SU-DHL-6 (cell line): ENCODE data around the gene CLCA1.

ENCODE experiments used
- H2AFZ ChIP-seq: fragments of 200-600 bp; sonication (generic); 2 replicates; pipeline ENCODE4 v1.6.1; 2014; ENCODE audit warnings: low read depth, mild to moderate bottlenecking, moderate library complexity, mixed read lengths, antibody characterized with exemption, low read length; ENCODE audit not compliant: severe bottlenecking
- H3F3A ChIP-seq: fragments of 200-600 bp; shearing (Covaris generic); 2 replicates; pipeline ENCODE4 v1.6.0; 2016; ENCODE audit warnings: antibody characterized with exemption, mild to moderate bottlenecking; ENCODE audit not compliant: insufficient read depth
- H3K27ac ChIP-seq: fragments of 200-600 bp; sonication (generic); 2 replicates; pipeline ENCODE4 v1.5.1; 2016; ENCODE audit warnings: low read depth, mild to moderate bottlenecking, low read length, moderate library complexity, mixed read lengths
- H3K27me3 ChIP-seq: fragments of 200-600 bp; sonication (generic), shearing (Covaris generic); 2 replicates; pipeline ENCODE4 v1.6.0; 2014; ENCODE audit warnings: mild to moderate bottlenecking, low read length
- H3K36me3 ChIP-seq: fragments of 200-600 bp; sonication (generic); 2 replicates; pipeline ENCODE4 v1.6.1; 2014; ENCODE audit warnings: mild to moderate bottlenecking, low read length, mixed read lengths
- H3K4me2 ChIP-seq: fragments of 300-600, 200-600 bp; shearing (Covaris generic), sonication (generic); 2 replicates; pipeline ENCODE4 v1.6.0; 2014; ENCODE audit warnings: low read length, low read depth, mild to moderate bottlenecking; ENCODE audit not compliant: poor library complexity, severe bottlenecking
- H3K4me3 ChIP-seq: fragments of 200-600 bp; sonication (generic); 2 replicates; pipeline ENCODE4 v1.5.1; 2014; ENCODE audit warnings: antibody characterized with exemption, low read length, mild to moderate bottlenecking, mixed read lengths; ENCODE audit not compliant: insufficient read depth, poor library complexity, severe bottlenecking
- H3K79me2 ChIP-seq: fragments of 200-600 bp; sonication (generic); 2 replicates; pipeline ENCODE4 v1.6.1; 2014; ENCODE audit warnings: mild to moderate bottlenecking, low read length, moderate library complexity; ENCODE audit not compliant: insufficient read depth
- H3K9ac ChIP-seq: fragments of 200-600 bp; sonication (generic); 2 replicates; pipeline ENCODE4 v1.7.0; 2014; ENCODE audit warnings: mild to moderate bottlenecking, low read length
- H3K9me2 ChIP-seq: fragments of 200-600 bp; sonication (generic); replicated peaks from 2 replicates; pipeline ENCODE4 v1.6.1; 2014; ENCODE audit warnings: low read length; ENCODE audit not compliant: insufficient read depth
- H3K9me3 ChIP-seq: fragments of 200-600 bp; sonication (generic); 2 replicates; pipeline ENCODE4 v1.6.1; 2014; ENCODE audit warnings: low read length, mixed read lengths; ENCODE audit not compliant: insufficient read depth
- H4K20me1 ChIP-seq: fragments of 200-600 bp; sonication (generic); 2 replicates; pipeline ENCODE4 v1.6.1; 2014; ENCODE audit warnings: low read depth, mild to moderate bottlenecking, antibody characterized with exemption, low read length, moderate library complexity, mixed read lengths
- EZH2phosphoT487 ChIP-seq: fragments of 200-600 bp; sonication (generic), shearing (Covaris generic); conservative IDR thresholded peaks from 2 replicates; pipeline ENCODE4 v1.6.1; 2018; ENCODE audit warnings: mild to moderate bottlenecking, antibody characterized with exemption, low read length, moderate library complexity, mixed read lengths
- TF ChIP-seq, protein P1 (sequence below): fragments of 200-600 bp; sonication (generic); IDR thresholded peaks from one replicate; pipeline ENCODE4 v1.5.1; 2017; ENCODE audit warnings: antibody characterized with exemption, mild to moderate bottlenecking, low read length, moderate library complexity; ENCODE audit not compliant: insufficient read depth, poor library complexity, severe bottlenecking

CLCA1 gene, protein sequence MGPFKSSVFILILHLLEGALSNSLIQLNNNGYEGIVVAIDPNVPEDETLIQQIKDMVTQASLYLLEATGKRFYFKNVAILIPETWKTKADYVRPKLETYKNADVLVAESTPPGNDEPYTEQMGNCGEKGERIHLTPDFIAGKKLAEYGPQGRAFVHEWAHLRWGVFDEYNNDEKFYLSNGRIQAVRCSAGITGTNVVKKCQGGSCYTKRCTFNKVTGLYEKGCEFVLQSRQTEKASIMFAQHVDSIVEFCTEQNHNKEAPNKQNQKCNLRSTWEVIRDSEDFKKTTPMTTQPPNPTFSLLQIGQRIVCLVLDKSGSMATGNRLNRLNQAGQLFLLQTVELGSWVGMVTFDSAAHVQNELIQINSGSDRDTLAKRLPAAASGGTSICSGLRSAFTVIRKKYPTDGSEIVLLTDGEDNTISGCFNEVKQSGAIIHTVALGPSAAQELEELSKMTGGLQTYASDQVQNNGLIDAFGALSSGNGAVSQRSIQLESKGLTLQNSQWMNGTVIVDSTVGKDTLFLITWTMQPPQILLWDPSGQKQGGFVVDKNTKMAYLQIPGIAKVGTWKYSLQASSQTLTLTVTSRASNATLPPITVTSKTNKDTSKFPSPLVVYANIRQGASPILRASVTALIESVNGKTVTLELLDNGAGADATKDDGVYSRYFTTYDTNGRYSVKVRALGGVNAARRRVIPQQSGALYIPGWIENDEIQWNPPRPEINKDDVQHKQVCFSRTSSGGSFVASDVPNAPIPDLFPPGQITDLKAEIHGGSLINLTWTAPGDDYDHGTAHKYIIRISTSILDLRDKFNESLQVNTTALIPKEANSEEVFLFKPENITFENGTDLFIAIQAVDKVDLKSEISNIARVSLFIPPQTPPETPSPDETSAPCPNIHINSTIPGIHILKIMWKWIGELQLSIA

DNA sequence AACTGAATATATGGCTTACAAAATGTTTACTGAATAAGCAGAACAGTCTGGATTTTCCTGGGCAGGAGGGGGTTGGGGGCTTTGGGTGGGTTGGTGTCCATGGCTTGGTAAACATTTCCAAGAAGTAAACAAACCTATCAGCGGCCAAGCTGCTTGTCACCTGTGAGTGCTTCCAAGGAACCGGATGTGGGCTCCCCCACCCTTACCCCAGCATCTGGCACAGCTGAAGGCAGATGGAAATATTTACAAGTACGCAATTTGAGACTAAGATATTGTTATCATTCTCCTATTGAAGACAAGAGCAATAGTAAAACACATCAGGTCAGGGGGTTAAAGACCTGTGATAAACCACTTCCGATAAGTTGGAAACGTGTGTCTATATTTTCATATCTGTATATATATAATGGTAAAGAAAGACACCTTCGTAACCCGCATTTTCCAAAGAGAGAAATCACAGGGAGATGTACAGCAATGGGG lies at the start of gene CLCA1:
TSS of gene CLCA1 (plus strand) at position 427 of the 477 bp plus-strand sequence. CDS start at position 472, 45 bp downstream.
- no peaks in the 10 kb centered on the region for H4K20me1 ChIP-seq
- H3K4me3 ChIP-seq, result no peak within 1 kb of the TSS
- H3K9ac ChIP-seq, result no peak within 1 kb of the TSS
- H2AFZ ChIP-seq, result no peak within 1 kb of the TSS
- H3K27me3 ChIP-seq, result no peaks in the 10 kb centered on the region
- H3F3A ChIP-seq, result no peaks in the 10 kb centered on the region
- H3K36me3 ChIP-seq, result no peaks in the 10 kb centered on the region
- H3K79me2 ChIP-seq, result no peaks in the 10 kb centered on the region
- no peak for TF ChIP-seq EZH2phosphoT487
- TF ChIP-seq, protein P1, sequence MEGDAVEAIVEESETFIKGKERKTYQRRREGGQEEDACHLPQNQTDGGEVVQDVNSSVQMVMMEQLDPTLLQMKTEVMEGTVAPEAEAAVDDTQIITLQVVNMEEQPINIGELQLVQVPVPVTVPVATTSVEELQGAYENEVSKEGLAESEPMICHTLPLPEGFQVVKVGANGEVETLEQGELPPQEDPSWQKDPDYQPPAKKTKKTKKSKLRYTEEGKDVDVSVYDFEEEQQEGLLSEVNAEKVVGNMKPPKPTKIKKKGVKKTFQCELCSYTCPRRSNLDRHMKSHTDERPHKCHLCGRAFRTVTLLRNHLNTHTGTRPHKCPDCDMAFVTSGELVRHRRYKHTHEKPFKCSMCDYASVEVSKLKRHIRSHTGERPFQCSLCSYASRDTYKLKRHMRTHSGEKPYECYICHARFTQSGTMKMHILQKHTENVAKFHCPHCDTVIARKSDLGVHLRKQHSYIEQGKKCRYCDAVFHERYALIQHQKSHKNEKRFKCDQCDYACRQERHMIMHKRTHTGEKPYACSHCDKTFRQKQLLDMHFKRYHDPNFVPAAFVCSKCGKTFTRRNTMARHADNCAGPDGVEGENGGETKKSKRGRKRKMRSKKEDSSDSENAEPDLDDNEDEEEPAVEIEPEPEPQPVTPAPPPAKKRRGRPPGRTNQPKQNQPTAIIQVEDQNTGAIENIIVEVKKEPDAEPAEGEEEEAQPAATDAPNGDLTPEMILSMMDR, result no peak
- no peaks in the 10 kb centered on the region for H3K9me2 ChIP-seq
- H3K4me2 ChIP-seq, result no peak within 1 kb of the TSS
- no peak within 1 kb of the TSS for H3K27ac ChIP-seq
- no peaks in the 10 kb centered on the region for H3K9me3 ChIP-seq

DNA sequence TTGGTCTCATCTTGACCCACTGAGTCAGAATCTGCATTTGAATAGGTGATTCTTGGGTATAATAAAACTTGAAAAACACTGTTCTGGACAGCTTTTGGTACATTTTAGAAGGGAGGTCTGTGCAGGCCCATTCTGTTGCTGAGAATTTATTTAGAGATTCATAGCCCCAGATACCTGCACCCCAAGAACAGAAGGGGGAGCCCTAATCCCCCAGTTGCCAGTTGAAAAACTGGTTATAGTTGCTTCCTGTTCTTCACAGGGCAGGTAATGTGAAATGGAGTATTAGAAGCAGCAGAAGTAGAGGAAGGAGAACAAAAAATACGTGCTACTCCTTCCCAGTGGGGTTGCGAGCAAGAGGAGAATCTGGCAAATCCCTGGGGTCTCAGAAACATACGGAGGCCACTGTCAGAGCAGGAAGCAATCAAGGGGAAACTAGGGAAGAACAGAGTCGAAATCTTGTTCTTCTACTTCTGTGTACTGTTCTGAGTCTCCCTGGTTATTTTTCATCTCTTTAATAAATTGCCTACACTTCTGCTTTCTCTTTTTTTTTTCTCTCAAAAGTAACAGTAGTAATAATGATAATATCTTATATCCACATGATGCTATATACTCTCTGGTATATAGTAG lies 49.3 kb upstream of the CLCA1 start:
- H4K20me1 ChIP-seq, result no peaks in the 10 kb centered on the region
- no peaks in the 10 kb centered on the region for H3K9me2 ChIP-seq
- H3K9me3 ChIP-seq, result no peaks in the 10 kb centered on the region
- no peak overlapping the region for H3K4me3 ChIP-seq
- no peaks in the 10 kb centered on the region for H3K79me2 ChIP-seq
- no peak overlapping the region for H3K27ac ChIP-seq
- H3F3A ChIP-seq, result no peaks in the 10 kb centered on the region
- no peak for TF ChIP-seq EZH2phosphoT487
- TF ChIP-seq, protein P1, result peak; percentile 85
- no peak overlapping the region for H3K9ac ChIP-seq
- H3K4me2 ChIP-seq, result peak overlapping the region; percentile 39
- no peaks in the 10 kb centered on the region for H3K27me3 ChIP-seq
- H3K36me3 ChIP-seq, result no peaks in the 10 kb centered on the region
- peak overlapping the region; percentile 83 for H2AFZ ChIP-seq

DNA sequence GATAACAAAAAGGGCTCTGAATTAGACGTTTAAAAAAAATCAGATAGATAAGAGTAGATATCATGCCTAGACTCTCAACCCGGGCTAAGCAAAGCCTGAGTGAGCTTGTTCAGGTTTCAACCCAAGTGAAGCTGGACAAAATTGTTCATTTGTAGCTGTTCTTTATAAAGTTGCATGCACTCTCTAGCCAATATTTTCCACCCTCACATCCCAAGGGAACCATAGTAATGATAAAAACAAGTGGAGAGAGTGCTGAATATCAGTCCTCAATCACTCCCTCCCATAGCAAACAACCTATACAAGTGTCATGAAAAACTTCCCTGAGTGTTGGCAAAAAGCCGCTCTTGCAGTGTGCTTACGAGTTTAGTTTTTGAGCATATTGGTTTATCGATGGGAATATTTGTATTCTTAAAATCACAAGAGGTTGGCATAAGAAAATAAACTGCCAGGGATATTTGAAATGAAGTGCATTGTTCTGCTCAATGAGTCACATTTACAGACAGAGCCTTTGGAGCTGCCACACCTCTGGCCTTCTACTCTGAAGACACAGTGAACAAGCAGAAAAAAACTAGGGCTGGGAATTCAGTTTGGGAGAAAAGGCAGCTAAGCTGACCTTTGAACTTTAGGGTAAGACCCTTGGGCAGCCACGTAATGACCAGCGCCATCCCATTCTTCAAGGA lies 47.0 kb upstream of the CLCA1 start:
- H3K27me3 ChIP-seq, result no peaks in the 10 kb centered on the region
- H3K27ac ChIP-seq, result no peak overlapping the region
- no peaks in the 10 kb centered on the region for H3K9me3 ChIP-seq
- no peak overlapping the region for H2AFZ ChIP-seq
- no peak overlapping the region for H3K9ac ChIP-seq
- H3K4me3 ChIP-seq, result no peak overlapping the region
- no peaks in the 10 kb centered on the region for H3K9me2 ChIP-seq
- H3K36me3 ChIP-seq, result no peaks in the 10 kb centered on the region
- H3K4me2 ChIP-seq, result no peak overlapping the region
- H3F3A ChIP-seq, result no peaks in the 10 kb centered on the region
- H4K20me1 ChIP-seq, result no peaks in the 10 kb centered on the region
- TF ChIP-seq, protein P1, result no peak
- no peak for TF ChIP-seq EZH2phosphoT487
- no peaks in the 10 kb centered on the region for H3K79me2 ChIP-seq
